K562 treated with DMSO at 1 percent for 4 hours (cell line): ENCODE measurements around the gene PIGM. TPM values are rescaled to one million over a fixed set of nuclear protein-coding genes. Genes with fewer than 3 reads are reported as not detected.

Experiments
- total RNA-seq: library from RNA; unstranded; fragments of 300-600 nt; gene quantifications from 2 replicates; pipeline ENCODE4 v1.2.3, GENCODE V29; 2022; ENCODE audit not compliant: insufficient read depth

Gene PIGM
- 1.3 and 1.5 TPM in 2 replicates for total RNA-seq

DNA sequence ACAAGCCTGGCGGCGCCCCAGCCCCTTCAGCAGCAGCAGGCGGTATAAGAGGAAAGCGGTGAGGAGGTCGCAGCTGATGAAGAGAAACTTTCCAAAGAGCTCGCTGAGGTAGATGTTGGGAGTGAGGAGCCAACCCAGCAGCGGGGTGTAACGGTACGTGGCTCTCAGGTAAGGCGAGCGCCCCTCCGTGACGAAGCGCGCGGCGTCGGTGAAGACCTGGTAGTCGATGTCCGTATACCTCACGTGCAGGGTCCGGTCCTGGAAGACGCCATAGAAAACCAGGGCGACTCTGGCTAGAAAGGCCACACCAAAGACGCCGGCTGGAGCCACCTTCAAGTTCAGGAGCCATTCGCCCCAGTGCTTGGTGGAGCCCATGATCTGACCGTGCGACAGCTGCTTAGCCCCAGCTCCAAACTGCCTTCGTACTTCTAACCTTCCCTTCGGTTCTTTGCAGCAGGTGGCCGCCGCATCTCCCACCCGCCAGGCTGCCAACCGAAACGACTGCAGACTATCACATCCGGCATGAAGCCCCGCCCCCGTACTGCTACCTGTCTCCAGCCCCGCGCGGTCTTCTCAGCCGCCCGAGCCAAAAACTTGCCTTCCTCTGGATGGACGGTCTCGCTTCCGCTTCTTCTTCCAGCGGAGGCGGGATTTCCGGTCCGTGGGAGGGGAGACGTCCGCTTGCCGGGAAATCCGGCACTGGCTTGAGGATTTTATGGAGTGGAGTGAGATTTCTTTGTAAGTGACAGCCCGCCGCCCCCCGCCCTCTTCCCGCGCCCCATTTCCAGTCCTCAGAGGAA lies at the start of gene PIGM:
Gene PIGM, minus strand, starts transcription at position 626 of the 800 bp plus-strand sequence. Its CDS starts 251 bp downstream, at position 375.

GRCh38 chr1:160081261-160081936 lies 49.6 kb upstream of the PIGM start, which contains the start of gene KCNJ9:
KCNJ9 (plus strand) TSS chr1:160081538; CDS start chr1:160084031, 2,493 bp downstream.

GRCh38 chr1:160069460-160070231 lies 37.9 kb upstream of the PIGM start, which contains the start of gene KCNJ10:
KCNJ10 (minus strand) TSS chr1:160070160; CDS start chr1:160042532, 27,628 bp downstream.

Other genes starting within 250 kb of the PIGM start
- not detected in 2 replicates for gene FCRL6, start 229.6 kb downstream of the PIGM start, total RNA-seq
- gene SLAMF8, start 205.1 kb downstream of the PIGM start, total RNA-seq, result not detected in 2 replicates
- not detected in 2 replicates for gene VSIG8, start 169.3 kb downstream of the PIGM start, total RNA-seq
- gene CFAP45, start 131.8 kb downstream of the PIGM start, total RNA-seq, result 0.98 TPM in 1 of 2 replicates, not detected in the other
- 533 and 588 TPM in 2 replicates for gene TAGLN2, start 106.5 kb downstream of the PIGM start, total RNA-seq
- gene IGSF9, start 86.4 kb downstream of the PIGM start, total RNA-seq, result not detected in 2 replicates
- not detected in 2 replicates for gene SLAMF9, start 77.8 kb downstream of the PIGM start, total RNA-seq
- not detected in 2 replicates for gene KCNJ10, start 38.2 kb upstream of the PIGM start, total RNA-seq
- gene KCNJ9, start 49.5 kb upstream of the PIGM start, total RNA-seq, result not detected in 2 replicates
- 15.5 and 16.6 TPM in 2 replicates for gene IGSF8, start 66.6 kb upstream of the PIGM start, total RNA-seq
- gene ATP1A2, start 83.8 kb upstream of the PIGM start, total RNA-seq, result not detected in 2 replicates
- gene ATP1A4, start 119.6 kb upstream of the PIGM start, total RNA-seq, result not detected in 2 replicates
- gene CASQ1, start 158.6 kb upstream of the PIGM start, total RNA-seq, result not detected in 2 replicates
- 51.5 and 73.4 TPM in 2 replicates for gene PEA15, start 173.4 kb upstream of the PIGM start, total RNA-seq
- gene DCAF8, start 230.6 kb upstream of the PIGM start, total RNA-seq, result 50.7 and 83.5 TPM in 2 replicates